LoVo (cell line): ENCODE data around the gene PATJ.
"Not testable (repeated sequence)": the region's sequence is repeated elsewhere in the genome, so short reads cannot be mapped to it uniquely, and the experiment has no call there.

ENCODE experiments used
- DNase-seq: peaks from one replicate; pipeline ENCODE4 v3.0.0-alpha.2; 2016; ENCODE audit warnings: low spot score

PATJ gene

GRCh38 chr1:61951731-61952580 lies 209.7 kb downstream of the PATJ start:
- DNase-seq: no peak

DNA sequence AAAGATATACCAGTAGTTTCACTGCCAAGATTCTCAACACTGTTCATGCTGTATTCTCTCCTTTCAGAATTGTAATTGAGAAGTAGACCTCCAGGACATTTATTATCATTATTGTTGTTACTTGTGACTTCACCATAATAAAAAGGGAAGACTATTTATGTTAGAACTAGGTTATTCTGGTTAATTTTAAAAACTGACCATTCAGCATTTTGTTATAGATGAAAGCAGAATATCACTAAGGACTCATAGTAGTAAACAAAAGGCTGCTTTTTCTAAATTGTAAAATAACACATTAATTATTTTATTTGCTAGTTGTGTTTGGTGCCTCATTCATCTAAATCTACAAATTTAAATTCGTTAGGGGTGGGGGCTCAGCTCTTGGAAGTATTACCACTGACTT lies 210.4 kb downstream of the PATJ start:
- no peak for DNase-seq

- no peak for DNase-seq
These were observed 211.0 kb downstream of the PATJ start for GRCh38 chr1:61953076-61953789.

- DNase-seq: no peak
These were observed 211.5 kb downstream of the PATJ start for GRCh38 chr1:61953790-61954150.

DNA sequence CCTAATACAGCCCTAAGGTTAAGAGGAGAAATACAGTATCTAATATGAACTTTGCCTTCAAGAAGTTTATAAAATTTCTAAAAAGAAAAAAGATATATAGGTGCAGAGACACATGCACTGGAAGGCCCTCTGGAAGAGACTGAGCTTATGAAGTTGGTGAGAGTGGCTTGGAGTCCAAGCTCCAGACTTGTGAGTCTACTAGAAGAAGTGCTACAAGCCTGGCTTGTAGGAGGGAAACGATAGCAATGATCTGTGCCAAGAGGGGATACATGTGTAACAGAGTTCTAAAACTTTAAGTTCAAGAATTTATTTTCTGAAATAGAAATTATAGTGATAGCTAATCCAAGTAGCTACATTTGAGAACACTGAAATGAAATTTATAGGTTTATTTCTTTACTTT lies 213.0 kb downstream of the PATJ start:
- DNase-seq: no peak

DNA sequence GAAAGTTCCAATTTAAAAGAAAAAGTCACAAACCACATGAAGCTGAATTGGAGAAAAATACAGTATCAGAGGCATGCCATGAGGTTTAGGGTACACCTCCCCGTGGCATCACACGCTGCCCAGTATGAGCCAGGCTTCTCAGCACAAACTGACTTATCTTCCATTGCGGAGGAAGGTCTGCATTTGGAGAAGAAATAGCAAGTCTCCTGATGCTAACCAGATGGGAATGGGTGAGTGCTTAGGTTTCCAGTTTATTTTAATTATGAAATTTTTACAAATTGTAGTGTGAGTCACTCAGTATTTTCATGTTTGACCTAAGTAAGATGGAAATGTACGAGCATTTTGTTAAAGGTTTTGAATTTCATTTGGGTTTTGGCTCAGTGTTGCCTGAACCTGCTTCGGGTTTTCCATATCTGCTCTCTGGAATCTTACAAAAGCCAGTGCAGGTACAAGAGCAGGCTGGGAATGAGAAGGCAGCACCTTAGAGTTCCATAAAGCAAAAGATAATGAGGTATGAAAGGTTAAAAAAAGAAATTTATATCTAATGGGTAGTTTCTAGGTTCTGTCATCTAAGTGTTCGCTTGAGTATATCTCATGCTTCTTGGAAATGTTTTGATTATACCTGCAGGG lies 213.9 kb downstream of the PATJ start:
- no peak for DNase-seq

GRCh38 chr1:61956784-61957183 lies 214.5 kb downstream of the PATJ start:
- DNase-seq: no peak

GRCh38 chr1:61961009-61961408 lies 218.7 kb downstream of the PATJ start:
- DNase-seq: no peak

GRCh38 chr1:61962631-61963030 lies 220.4 kb downstream of the PATJ start:
- DNase-seq: no peak

GRCh38 chr1:61966450-61967225 lies 224.4 kb downstream of the PATJ start:
- not testable (repeated sequence) for DNase-seq

DNA sequence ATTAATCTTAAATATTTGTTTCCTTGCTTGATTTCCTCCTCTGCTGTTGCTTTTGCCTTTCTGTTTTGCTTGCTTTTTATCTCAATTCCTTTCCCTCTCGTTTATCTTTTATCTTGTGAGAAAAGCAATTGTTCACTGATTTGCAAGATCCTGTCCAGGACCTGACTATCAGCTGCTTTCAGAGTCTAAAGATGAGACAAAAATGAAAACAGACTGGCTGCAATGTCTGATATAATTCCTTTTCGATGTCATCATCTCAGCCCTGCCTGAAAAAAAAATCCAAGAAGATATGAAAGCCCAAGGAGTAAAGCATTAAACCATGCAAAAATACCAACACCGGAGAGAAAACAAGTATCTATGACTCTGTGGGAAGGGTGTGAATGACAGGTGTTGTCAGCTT lies 225.5 kb downstream of the PATJ start:
- DNase-seq: no peak

DNA sequence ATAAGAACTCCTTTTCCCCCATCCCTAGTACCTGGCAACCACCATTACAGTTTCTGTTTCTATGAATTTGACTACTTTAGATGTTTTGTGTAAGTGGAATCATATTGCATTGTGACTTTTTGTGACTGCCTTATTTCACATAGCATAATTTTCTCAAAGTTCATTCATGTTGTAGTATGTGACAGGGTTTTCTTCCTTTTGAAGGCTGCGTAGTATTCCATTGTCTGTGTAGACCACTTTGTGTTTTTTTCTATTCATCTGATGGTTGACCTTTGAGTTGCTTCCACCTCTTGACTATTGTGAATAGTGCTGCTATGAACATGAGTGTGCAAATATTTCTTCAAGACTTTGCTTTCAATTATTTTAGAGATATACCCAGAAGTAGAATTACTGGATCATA lies 226.6 kb downstream of the PATJ start:
- DNase-seq: no peak

GRCh38 chr1:61973100-61973837 lies 231.0 kb downstream of the PATJ start:
- no peak for DNase-seq

DNA sequence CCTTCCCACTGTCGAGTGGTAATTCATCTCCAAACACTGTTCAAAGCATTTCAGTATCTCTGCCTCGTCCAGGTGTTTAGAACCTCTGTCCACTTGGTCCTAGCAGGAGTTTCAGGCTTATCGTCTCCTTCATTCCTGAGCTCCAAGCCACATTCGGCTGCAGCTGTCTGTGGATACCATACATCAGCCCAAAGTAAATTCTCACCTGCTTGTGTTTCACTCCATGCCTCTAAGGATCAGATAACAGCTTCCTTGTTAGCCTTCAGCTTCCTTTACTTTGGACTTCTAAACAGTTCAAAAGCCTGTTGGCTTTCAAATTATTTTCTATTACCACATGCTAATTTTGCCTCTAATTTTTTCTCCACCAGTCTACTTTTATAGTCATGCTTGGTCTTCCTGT lies 233.4 kb downstream of the PATJ start:
- DNase-seq: no peak

GRCh38 chr1:61976566-61976965 lies 234.3 kb downstream of the PATJ start:
- no peak for DNase-seq

- DNase-seq: no peak
These were observed 236.5 kb downstream of the PATJ start for GRCh38 chr1:61978796-61979195.

GRCh38 chr1:61979729-61980128 lies 237.4 kb downstream of the PATJ start:
- DNase-seq: no peak

DNA sequence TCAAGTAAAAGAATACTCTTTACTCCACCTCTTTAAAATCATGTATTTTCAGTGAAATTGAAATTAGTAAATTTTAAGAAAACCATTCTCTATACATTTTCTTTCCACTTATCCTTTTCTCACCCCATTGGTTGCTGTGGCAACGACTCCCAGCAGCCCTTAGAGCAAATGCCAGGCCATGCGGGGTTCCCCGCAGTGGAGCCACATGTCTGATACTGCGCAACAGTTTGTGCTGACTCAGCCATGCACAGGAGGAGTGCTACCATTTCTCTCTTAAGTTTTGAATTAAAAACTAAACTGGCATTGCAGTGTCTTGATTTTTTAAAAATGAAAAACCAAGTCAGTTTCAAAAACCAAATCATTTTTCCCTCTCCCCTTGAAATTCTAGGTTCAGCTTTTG lies 238.3 kb downstream of the PATJ start:
- DNase-seq: no peak

DNA sequence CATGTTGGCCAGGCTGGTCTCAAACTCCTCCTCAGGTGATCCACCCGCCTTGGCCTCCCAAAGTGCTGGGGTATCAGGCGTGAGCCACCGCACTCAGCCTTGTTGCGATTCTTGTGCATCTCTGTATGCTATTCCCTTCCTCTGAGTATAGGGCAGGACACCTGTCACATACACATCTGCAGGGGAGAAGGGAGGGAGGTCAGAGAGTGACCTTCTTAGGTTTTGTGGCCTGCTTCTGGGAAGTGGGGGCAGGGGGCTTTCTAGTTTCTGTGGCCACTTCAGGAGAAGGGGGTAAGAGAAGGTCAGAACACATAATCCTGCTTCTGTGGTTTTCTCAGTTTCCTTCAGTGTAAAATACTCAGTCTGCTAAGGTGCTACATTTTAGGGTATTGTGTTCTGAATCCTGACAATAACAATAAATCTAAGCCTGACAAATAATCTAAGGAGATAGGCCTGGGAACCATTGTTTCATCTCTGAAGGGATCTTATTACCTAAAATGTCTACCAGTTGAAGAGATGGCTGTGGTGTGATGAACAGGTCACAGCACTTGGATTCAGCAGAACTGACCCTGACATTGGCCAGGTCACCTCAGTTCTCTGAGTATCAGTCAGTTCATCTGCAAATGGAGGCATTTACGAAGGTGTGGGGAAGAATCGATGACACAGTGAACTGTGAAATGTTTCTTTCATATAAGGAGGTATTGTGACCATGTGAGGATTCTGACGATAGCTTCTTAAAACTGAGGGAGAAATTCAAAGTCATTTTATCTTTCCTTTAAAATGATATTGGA lies 239.8 kb downstream of the PATJ start:
- no peak for DNase-seq

DNA sequence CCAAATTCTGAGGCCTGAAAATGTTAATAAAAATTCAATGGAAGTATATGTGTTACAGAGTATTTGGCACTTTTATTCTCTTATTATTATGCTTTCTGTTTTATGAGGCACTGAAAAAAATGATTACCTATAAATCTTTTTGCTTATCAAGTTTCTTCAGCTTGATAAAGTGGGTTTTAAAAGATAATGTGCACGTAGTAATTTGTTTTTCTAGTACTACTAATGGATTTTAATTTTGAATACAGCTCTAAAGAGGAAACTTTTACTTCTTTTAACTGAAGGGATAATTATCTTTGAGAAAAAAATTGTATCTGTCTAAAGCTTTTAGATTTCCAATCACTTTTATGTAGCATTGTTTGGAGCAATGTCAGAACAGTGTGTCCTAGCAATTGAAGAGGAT lies 241.0 kb downstream of the PATJ start:
- no peak for DNase-seq

GRCh38 chr1:61992257-61992656 lies 250.0 kb downstream of the PATJ start:
- DNase-seq: no peak
